OCI-LY7 (cell line): ENCODE results near the gene FTH1.

Experiments
- EZH2phosphoT487 ChIP-seq: fragments of 200-600 bp; sonication (generic); IDR thresholded peaks from 2 replicates; pipeline ENCODE4 v1.6.1; 2018; ENCODE audit warnings: low read depth, borderline replicate concordance, mild to moderate bottlenecking, mixed run types, antibody characterized with exemption, low read length, moderate library complexity, mixed read lengths
- TF ChIP-seq, protein P1 (sequence below): fragments of 200-600 bp; sonication (generic); conservative IDR thresholded peaks from 2 replicates; pipeline ENCODE4 v1.5.1; 2014; ENCODE audit warnings: mild to moderate bottlenecking, antibody characterized with exemption, low read length, moderate library complexity, mixed read lengths

DNA sequence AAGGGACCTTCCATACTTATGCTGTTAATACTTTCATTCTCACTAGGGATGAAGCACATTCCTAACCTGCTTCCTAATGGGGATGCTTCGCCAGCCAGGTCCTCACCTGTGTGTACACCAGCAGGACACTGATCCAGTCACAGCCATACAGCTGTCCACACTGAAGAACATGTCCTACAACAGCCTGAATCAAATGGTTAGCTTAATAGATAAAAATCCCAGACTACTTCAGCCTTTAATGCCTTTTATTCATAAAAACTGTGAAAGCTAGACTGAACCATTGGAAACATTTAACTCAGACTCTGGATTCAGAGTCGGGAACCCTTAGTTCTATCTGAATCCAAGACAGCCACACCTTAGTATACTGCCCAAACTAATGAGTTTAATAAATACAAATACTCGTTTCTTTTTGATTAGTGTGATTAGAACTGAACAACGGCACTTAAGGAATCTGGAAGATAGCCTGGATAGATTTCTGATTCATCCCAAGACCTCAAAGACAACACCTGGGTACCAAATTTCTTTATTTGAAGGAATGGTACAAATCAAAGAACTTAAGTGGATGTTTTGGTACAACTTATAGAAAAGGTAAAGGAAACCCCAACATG is 3.3 kb downstream of the FTH1 start:
- TF ChIP-seq, protein P1, sequence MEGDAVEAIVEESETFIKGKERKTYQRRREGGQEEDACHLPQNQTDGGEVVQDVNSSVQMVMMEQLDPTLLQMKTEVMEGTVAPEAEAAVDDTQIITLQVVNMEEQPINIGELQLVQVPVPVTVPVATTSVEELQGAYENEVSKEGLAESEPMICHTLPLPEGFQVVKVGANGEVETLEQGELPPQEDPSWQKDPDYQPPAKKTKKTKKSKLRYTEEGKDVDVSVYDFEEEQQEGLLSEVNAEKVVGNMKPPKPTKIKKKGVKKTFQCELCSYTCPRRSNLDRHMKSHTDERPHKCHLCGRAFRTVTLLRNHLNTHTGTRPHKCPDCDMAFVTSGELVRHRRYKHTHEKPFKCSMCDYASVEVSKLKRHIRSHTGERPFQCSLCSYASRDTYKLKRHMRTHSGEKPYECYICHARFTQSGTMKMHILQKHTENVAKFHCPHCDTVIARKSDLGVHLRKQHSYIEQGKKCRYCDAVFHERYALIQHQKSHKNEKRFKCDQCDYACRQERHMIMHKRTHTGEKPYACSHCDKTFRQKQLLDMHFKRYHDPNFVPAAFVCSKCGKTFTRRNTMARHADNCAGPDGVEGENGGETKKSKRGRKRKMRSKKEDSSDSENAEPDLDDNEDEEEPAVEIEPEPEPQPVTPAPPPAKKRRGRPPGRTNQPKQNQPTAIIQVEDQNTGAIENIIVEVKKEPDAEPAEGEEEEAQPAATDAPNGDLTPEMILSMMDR = no peak
- TF ChIP-seq EZH2phosphoT487 = no peak
